SHP77 treated with DMSO at 0.1 percent for 48 hours (cell line): Measurements from ENCODE around the gene MAGEC3.
"Not testable (repeated sequence)": the region's sequence is repeated elsewhere in the genome, so short reads cannot be mapped to it uniquely, and the experiment has no call there.

Source experiments
- DNase-seq: peaks from one replicate; lab custom pipeline; 2025; lab: John Stamatoyannopoulos, UW

MAGEC3 gene

DNA sequence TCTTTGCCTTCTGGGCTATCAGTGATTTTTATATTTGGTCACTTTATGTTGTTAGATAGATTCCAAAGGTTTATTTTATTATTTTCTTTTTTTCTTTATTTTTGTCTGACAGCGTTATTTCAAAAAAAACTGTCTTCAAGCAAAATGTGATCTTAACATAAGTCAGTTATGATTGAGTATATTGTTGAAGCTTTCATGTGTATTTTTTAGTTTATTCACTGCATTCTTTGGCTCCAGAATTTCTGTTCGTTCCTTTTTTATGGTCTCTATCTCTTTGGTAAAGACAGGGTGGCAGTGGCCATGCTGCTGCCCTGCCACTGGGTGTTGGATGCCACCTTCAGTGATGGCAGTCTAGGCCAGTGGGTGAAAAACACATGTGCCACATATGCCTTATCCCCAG is at the start of gene MAGEC3:
MAGEC3 (plus strand) TSS at position 301 of the 400 bp plus-strand sequence; CDS start at position 301, 0 bp downstream.
- no peak for DNase-seq

DNA sequence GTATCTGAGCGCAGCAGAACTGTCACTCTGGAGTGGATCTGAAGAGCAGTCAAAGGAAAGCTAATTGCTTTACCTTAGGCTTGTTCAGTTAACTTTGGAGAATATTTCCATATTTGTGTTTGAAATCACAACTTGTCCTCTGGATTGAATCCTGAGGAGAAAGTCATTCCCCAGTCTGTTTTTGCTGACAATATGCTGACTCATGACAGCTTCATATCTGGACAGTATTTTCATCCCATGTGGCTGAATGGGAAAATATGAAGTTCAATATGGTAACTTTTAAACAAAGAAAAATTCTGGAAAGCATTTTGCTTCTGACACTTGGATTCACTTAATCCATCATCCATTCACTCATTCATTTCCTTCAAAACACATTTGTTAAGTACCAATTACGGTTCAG is 46.3 kb upstream of the MAGEC3 start:
- no peak for DNase-seq

DNA sequence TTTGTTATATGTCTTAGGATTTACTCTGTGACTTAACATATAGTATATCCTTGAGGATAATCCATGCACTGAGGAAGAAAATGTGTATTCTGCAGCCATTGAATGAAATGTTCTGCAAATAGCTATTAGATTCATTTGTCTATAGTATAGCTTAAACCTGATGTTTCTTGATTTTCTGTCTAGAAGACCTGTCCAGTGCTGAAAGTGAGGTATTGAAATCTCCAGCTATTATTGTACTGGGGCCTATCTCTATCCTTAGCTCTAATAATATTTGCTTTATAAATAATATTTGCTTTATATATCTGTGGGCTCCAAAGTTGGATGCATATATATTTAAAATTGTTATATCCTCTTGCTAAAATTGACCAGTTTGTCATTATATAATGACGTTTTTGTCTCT is 26.7 kb upstream of the MAGEC3 start:
- DNase-seq, result no peak

DNA sequence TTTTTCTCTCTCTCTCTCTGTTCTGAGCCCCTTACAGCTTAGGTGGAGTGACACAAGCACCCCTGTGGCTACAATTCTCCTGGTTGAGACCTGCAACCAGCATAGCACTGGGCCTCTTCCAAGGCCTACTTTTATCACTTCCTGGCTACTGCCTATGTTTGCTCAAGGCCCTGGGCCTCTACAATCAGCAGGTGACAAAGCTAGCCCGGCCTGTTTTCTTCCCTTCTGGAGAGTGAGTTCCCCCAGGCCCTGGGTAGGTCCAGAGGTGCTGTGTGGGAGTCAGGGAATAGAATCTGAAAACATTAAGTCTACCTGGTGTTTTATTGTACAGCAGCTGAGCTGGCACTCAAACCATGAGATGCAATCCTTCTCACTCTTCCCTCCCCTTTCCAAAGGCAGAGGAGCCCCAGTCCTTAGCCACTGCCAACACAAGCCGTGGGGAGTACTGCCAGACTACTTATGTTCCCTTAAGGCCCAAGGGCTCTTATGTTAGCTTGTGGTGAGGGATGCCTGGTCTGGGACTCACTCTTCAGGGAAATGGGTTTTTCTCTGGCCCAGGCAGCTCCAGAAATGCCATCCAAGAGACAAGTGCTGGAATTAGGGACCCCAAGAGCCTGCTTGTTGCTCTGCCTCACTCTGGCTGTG is 23.8 kb upstream of the MAGEC3 start:
- no peak for DNase-seq

DNA sequence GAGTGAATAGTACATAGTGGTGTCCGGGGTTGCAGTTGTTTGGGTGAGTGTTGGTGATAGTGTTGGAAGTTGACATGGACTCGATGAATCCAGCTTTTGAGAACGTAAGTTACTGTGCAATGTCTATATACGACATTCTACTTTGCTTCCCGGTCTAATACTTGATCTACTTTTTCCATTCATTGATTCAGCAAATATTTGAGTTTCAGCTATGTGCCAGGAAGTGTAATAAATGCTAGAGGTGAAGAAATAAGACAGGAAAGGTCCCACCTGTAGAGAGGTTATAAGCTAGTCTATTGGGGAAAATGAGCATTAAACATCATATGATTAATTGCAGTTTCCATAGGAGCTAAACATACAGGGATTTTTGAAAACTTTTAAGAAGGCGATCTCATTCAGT is 22.2 kb upstream of the MAGEC3 start:
- no peak for DNase-seq

- no peak for DNase-seq
Measured at GRCh38 chrX:141832247-141832646, 5.9 kb upstream of the MAGEC3 start.

- no peak for DNase-seq
Measured at GRCh38 chrX:141839856-141840255, 1.7 kb downstream of the MAGEC3 start.

DNA sequence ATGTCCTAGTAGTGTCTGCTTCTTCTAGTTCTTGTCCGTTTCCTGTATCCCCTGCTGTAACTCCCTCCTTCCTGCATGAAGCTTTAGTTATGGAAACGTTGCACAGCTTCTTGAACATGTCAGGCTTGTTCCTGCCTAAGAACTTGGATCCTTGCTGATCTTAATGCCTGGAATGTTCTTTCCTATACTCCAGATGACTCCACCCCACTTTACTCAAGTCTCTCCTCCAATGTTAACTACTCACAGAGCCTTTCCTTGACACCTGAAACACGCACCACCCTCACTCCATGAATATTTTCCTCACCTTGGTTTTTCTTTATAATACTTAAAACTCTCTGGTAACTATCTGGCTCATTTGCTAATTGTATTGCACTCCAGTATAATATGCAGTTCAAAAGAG is 19.4 kb downstream of the MAGEC3 start:
- no peak for DNase-seq

DNA sequence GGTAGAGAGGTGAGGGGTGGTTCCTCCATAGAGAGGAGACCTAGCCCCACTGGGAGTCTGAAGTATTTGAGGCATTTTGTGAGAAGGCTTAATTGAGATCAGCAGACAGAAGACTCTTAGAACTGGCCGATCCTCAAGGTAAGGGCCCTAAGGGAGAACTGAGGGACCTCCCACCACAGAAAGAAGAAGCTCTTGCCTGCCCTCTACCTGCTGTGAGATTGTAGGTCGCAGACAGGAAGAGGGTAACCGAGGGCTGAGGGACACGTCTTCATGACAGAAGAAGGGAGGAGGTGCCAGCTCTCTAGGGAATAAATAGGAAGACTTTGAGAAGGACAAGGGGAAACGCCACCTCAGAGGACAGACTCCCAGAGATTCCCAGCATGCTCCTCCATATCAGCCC is 41.5 kb downstream of the MAGEC3 start:
- no peak for DNase-seq

DNA sequence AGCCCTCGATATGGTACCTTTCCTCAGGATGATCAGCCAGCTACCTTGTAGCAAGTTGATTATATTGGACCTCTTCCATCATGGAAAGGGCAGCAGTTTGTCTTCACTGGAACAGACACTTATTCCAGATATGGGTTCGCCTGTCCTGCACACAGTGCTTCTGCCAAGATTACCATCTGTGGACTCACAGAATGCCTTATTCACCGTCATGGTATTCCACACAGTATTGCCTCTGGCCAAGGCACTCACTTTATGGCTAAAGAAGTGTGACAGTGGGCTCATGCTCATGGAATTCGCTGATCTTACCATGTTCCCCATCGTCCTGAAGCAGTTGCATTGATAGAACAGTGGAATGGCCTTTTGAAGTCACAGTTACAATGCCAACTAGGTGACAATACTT is 50.7 kb downstream of the MAGEC3 start:
- DNase-seq, result not testable (repeated sequence)

DNA sequence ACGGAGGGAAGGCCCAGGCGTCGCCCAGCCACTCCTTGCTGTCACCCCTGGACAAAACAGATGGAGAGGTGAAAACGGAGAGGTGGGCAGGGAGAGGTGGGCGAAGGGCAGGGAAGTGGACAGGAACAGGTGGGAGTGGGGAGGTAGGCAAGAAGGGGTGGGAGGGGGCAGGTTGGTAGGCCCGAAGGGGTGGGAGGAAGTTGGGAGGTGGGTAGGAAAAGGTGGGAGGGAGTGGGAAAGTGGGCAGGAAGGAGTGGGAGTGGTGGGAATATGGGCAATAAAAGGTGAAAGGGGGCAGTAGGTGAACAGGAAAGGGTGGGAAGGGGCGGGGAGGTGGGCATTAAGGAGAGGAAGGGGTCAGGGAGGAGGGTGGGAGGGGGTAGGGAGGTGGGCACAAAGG is 56.6 kb downstream of the MAGEC3 start:
- no peak for DNase-seq

DNA sequence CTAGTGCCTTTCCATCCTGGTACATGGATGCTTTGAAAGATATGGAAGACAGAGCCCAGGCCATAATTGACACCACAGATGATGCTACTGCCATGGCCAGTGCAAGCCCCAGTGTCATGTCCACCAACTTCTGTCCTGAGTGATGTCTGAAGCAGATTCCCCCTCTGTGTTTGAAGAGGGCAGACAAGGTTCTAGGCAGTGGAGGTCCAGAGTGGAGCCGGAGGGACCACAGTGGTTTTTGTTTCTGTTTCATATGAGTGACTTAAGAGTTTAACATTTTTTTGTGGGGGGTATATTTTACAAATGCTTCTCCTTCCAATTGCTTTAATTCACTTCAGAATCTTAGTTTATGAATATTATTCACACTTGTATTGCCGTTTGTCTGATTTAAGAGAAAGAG is 59.6 kb downstream of the MAGEC3 start:
- no peak for DNase-seq

DNA sequence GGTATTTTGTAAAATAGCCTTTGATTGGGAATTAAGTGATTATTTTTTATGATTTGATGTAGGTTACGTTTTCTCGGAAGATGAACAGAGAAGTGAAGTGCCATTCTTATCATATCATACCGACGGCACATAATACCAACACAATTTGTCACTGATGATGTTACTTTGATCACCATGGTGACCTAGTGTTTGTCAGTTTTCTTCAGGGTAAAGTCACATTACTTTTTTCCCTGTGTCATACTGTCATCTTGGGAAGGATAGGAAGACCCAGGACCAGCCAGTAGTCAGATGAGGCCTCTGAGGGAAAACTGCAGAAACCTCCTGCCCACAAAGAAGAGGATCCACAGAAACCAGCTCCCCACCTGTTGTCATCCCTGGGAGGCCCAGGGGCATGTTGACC is 64.2 kb downstream of the MAGEC3 start:
- DNase-seq, result no peak

DNA sequence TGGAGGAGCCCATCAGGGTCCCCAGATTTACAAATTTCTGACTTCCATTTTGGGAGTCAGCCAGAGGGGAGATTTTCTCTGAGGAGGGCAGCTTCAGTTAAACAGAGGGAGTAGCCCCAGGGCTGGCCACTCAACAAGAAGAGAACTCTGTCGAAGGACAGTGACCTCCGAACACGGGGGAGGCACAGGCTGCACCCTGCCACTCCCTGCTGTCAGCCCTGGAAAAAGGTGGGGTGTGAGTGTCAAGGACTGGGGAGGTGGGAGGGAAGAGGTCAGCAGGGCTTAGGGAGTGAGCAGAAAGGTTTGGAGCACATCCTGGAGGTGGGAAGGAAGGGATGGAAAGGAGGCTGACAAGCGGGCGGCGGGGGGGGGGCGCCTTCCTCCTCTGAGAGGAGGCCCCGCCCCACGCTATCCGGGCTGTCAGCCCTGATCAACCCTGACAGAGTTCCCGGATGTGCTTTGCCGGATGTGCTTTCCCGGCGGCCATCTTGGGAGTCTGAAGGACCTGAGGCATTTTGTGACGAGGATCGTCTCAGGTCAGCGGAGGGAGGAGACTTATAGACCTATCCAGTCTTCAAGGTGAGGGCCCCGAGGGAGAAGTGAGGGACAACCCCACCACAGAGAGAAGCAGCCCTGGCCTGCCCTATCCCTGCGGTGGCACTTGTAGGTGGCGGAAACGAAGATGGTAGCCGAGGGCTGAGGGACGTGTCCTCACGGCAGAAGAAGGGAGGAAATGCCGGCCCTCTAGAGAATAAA is 65.5 kb downstream of the MAGEC3 start, which contains the start of gene MAGEC1:
MAGEC1 (plus strand) TSS at position 495 of the 756 bp plus-strand sequence. CDS start 1,179 bp downstream, outside the sequence.
- DNase-seq, result peak; percentile 19

GRCh38 chrX:141904262-141904661 is 66.1 kb downstream of the MAGEC3 start:
- no peak for DNase-seq

DNA sequence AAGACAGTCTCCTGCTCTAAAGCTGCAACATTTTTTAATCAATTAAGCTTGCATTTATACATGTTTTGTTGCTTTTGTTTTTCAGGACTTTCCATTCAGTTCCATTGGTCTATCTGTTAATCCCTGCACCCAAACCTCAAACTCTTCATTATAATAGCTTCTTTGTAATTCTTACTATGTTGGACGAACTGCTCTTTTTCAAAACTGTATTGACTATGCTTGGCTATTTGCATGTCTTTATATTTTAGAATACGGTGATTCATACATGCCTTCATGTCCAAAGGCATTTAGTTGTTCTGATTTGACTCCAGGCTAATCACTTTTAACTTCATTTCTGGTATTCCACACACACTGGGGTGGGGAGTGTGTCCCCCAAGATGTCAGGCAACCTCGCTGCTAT is 79.7 kb downstream of the MAGEC3 start:
- DNase-seq, result no peak

DNA sequence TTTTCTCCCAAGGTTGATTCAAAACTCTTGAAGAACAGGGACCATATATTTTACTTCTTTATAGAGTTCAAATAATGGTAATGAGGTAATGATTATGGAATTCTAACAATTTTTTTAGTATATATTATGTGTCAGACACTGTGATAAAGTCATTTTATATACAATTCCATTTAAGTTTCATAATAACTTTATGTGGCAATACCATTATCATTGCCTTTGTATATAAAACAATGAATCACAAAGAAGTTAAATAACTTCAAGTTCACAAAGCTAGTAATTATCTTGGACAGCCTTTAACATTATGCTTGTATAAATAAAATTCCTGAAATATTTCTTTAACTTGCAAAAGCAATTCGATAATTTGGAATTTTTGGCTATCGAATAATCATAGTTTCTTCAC is 86.2 kb downstream of the MAGEC3 start:
- no peak for DNase-seq

GRCh38 chrX:141928432-141928831 is 90.3 kb downstream of the MAGEC3 start:
- DNase-seq, result no peak

- DNase-seq, result no peak
Measured at GRCh38 chrX:141934059-141934641, 96.0 kb downstream of the MAGEC3 start.

GRCh38 chrX:141935645-141936044 is 97.5 kb downstream of the MAGEC3 start:
- DNase-seq, result no peak

- DNase-seq, result no peak
Measured at GRCh38 chrX:141936080-141936479, 98.0 kb downstream of the MAGEC3 start.

- DNase-seq, result no peak
Measured at GRCh38 chrX:141941234-141941633, 103.1 kb downstream of the MAGEC3 start.

GRCh38 chrX:141945426-141945825 is 107.3 kb downstream of the MAGEC3 start:
- no peak for DNase-seq
